Stomach smooth muscle (tissue), 2 donors: Measurements from ENCODE around the gene HBM.
A peak's percentile ranks its signal among the peaks of the same experiment; 100 is the strongest.

Experiments
- H3K27ac ChIP-seq: one replicate; pipeline ENCODE4 v1.7.0; 2013; ENCODE audit warnings: mild to moderate bottlenecking, low read length, inconsistent platforms
- H3K27me3 ChIP-seq, 2 donors: one replicate each; pipeline ENCODE4 v1.7.0; 2013; ENCODE audit warnings: low read length in 2 of 2; ENCODE audit not compliant: insufficient read depth in 2 of 2, control insufficient read depth in 1 of 2
- H3K36me3 ChIP-seq, 2 donors: one replicate each; pipeline ENCODE4 v1.7.0; 2013; ENCODE audit warnings: low read length in 2 of 2; ENCODE audit not compliant: control insufficient read depth in 2 of 2, insufficient read depth in 2 of 2
- H3K4me1 ChIP-seq: one replicate; pipeline ENCODE4 v1.7.0; 2013; ENCODE audit warnings: low read length; ENCODE audit not compliant: control insufficient read depth, insufficient read depth
- H3K4me3 ChIP-seq, 2 donors: one replicate each; pipeline ENCODE4 v1.7.0; 2013; ENCODE audit warnings: low read length in 2 of 2
- H3K9ac ChIP-seq, 2 donors: one replicate each; pipeline ENCODE4 v1.7.0; 2013; ENCODE audit warnings: low read length in 2 of 2, mild to moderate bottlenecking in 1 of 2
- H3K9me3 ChIP-seq, 2 donors: one replicate each; pipeline ENCODE4 v1.7.0; 2013; ENCODE audit warnings: low read length in 2 of 2; ENCODE audit not compliant: control insufficient read depth in 2 of 2
- donor health status: healthy.
- donor health status: Pancreatic carcinoma.

The HBM gene

GRCh38 chr16:178668-179015 lies 12.9 kb downstream of the HBM start:
- Histone ChIP-seq H3K9ac (no peak overlapping the region), H3K9me3 (no peaks in the 10 kb centered on the region), H3K27me3 (peaks cover 33 to 57% of the 10 kb centered on the region in 2 donors), H3K36me3 (no peaks in the 10 kb centered on the region), H3K4me3 (no peak overlapping the region), H3K27ac (no peak overlapping the region), H3K4me1 (peaks cover 22% of the 10 kb centered on the region)

- Histone ChIP-seq H3K4me1 (peaks cover 22% of the 10 kb centered on the region), H3K4me3 (no peak overlapping the region), H3K36me3 (no peaks in the 10 kb centered on the region), H3K9me3 (no peaks in the 10 kb centered on the region), H3K27ac (no peak overlapping the region), H3K27me3 (peaks cover 32 to 55% of the 10 kb centered on the region in 2 donors), H3K9ac (no peak overlapping the region)
Measured at GRCh38 chr16:179211-180092, 13.7 kb downstream of the HBM start.

- no peak within 1 kb of the TSS for H3K9ac ChIP-seq
- peak within 1 kb of the TSS; percentile 49 to 61 for H3K4me3 ChIP-seq
- peaks cover 22% of the 10 kb centered on the region for H3K4me1 ChIP-seq
Measured at GRCh38 chr16:180101-180675, 14.4 kb downstream of the HBM start, which contains the start of gene HBQ1. TSS of gene HBQ1 (plus strand) at chr16:180459. CDS start at chr16:180487, 28 bp downstream.

GRCh38 chr16:180681-181564 lies 15.1 kb downstream of the HBM start:
- Histone ChIP-seq H3K36me3 (no peaks in the 10 kb centered on the region), H3K27ac (no peak overlapping the region), H3K4me3 (peak overlapping the region; percentile 49 to 61), H3K9ac (no peak overlapping the region), H3K27me3 (peaks cover 21 to 42% of the 10 kb centered on the region in 2 donors), H3K4me1 (peaks cover 22% of the 10 kb centered on the region), H3K9me3 (no peaks in the 10 kb centered on the region)

More at GRCh38 chr16:180101-180675, 14.4 kb downstream of the HBM start, which contains the start of gene HBQ1:
- Histone ChIP-seq H3K36me3 (no peaks in the 10 kb centered on the region), H3K27ac (no peak within 1 kb of the TSS), H3K27me3 (peaks cover 26 to 48% of the 10 kb centered on the region in 2 donors), H3K9me3 (no peaks in the 10 kb centered on the region)

GRCh38 chr16:181565-182021 lies 15.8 kb downstream of the HBM start:
- Histone ChIP-seq H3K27ac (no peak overlapping the region), H3K9me3 (no peaks in the 10 kb centered on the region), H3K9ac (no peak overlapping the region), H3K36me3 (no peaks in the 10 kb centered on the region), H3K4me1 (peaks cover 22% of the 10 kb centered on the region), H3K4me3 (peak overlapping the region in 1 of 2 donors; percentile 61), H3K27me3 (peaks cover 21 to 42% of the 10 kb centered on the region in 2 donors)

GRCh38 chr16:183005-183404 lies 17.2 kb downstream of the HBM start:
- Histone ChIP-seq H3K4me3 (no peak overlapping the region), H3K27me3 (peaks cover 13 to 31% of the 10 kb centered on the region in 2 donors), H3K36me3 (peaks cover 3 to 8% of the 10 kb centered on the region in 2 donors), H3K9ac (no peak overlapping the region), H3K27ac (no peak overlapping the region), H3K9me3 (no peaks in the 10 kb centered on the region), H3K4me1 (peaks cover 19% of the 10 kb centered on the region)

- H3K27me3 ChIP-seq, result peaks cover 0 to 9% of the 10 kb centered on the region in 2 donors
- no peak overlapping the region for H3K4me3 ChIP-seq
- H3K4me1 ChIP-seq, result peaks cover 16% of the 10 kb centered on the region
- peaks cover 15 to 25% of the 10 kb centered on the region in 2 donors for H3K36me3 ChIP-seq
- no peaks in the 10 kb centered on the region for H3K9me3 ChIP-seq
- no peak overlapping the region for H3K9ac ChIP-seq
- no peak overlapping the region for H3K27ac ChIP-seq
Measured at GRCh38 chr16:185213-185612, 19.4 kb downstream of the HBM start.

GRCh38 chr16:185691-186090 lies 19.9 kb downstream of the HBM start:
- H3K4me1 ChIP-seq, result peaks cover 13% of the 10 kb centered on the region
- no peaks in the 10 kb centered on the region for H3K9me3 ChIP-seq
- H3K27me3 ChIP-seq, result peaks cover 0 to 5% of the 10 kb centered on the region in 2 donors
- no peak overlapping the region for H3K9ac ChIP-seq
- no peak overlapping the region for H3K4me3 ChIP-seq
- no peak overlapping the region for H3K27ac ChIP-seq
- H3K36me3 ChIP-seq, result peaks cover 20 to 28% of the 10 kb centered on the region in 2 donors

GRCh38 chr16:187330-187729 lies 21.6 kb downstream of the HBM start:
- Histone ChIP-seq H3K36me3 (peaks cover 33 to 43% of the 10 kb centered on the region in 2 donors), H3K9me3 (no peaks in the 10 kb centered on the region), H3K4me3 (no peak overlapping the region), H3K4me1 (no peaks in the 10 kb centered on the region), H3K27me3 (no peaks in the 10 kb centered on the region), H3K9ac (no peak overlapping the region), H3K27ac (no peak overlapping the region)

GRCh38 chr16:188674-189073 lies 22.9 kb downstream of the HBM start:
- H3K4me3 ChIP-seq, result no peak overlapping the region
- peaks cover 42 to 51% of the 10 kb centered on the region in 2 donors for H3K36me3 ChIP-seq
- H3K27me3 ChIP-seq, result no peaks in the 10 kb centered on the region
- no peaks in the 10 kb centered on the region for H3K9me3 ChIP-seq
- no peak overlapping the region for H3K27ac ChIP-seq
- H3K4me1 ChIP-seq, result no peaks in the 10 kb centered on the region
- no peak overlapping the region for H3K9ac ChIP-seq
